HUES64 (cell line): ENCODE measurements around the gene ADH6.

Experiments
- H3K27ac ChIP-seq: 2 replicates; pipeline ENCODE4 v1.7.0; 2013; ENCODE audit warnings: low read depth, low read length, inconsistent platforms
- H3K27me3 ChIP-seq: 2 replicates; pipeline ENCODE4 v1.6.1; 2013; ENCODE audit warnings: mild to moderate bottlenecking, low read length; ENCODE audit not compliant: insufficient read depth
- H3K36me3 ChIP-seq: 2 replicates; pipeline ENCODE4 v1.6.1; 2013; ENCODE audit warnings: mild to moderate bottlenecking, low read length; ENCODE audit not compliant: insufficient read depth
- H3K4me1 ChIP-seq: 2 replicates; pipeline ENCODE4 v1.6.1; 2013; ENCODE audit warnings: mild to moderate bottlenecking, low read length, moderate library complexity; ENCODE audit not compliant: insufficient read depth
- H3K4me3 ChIP-seq: 2 replicates; pipeline ENCODE4 v1.5.1; 2013; ENCODE audit warnings: mild to moderate bottlenecking, low read length, moderate library complexity
- H3K9ac ChIP-seq: 2 replicates; pipeline ENCODE4 v1.6.1; 2013; ENCODE audit warnings: mild to moderate bottlenecking, low read depth, low read length
- H3K9me3 ChIP-seq: 2 replicates; pipeline ENCODE4 v1.6.1; 2013; ENCODE audit warnings: low read depth, low read length; ENCODE audit not compliant: insufficient read depth
- WGBS: fragments of 150-250, 120-280 bp; methylation state at CpG from one replicate; pipeline ENCODE4 v1.1.7; 2013; ENCODE audit warnings: missing lambda C conversion rate; 5-methylcytosine and 5-hydroxymethylcytosine counted together

ADH6 gene

DNA sequence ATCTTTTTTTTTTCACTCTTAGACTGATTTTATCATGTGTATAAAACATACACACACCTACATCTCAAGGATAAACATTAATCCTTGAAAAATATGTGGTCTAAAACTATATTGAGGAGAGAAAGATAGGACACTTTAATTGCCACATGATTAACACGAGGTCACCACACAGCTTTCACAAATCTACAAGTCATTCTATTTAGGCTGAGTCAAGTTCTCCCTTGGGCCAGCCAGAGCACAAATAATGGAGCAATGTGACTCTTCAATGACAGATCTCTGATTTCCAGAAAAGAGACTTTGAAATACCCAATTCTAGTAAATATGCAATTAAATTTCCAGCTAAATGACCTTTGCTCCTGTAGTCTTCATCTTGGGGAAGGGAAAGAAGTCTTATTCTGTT lies 62.1 kb downstream of the ADH6 start:
- Histone ChIP-seq H3K36me3 (peaks cover 6% of the 10 kb centered on the region; the same call in 1 of the 2 replicates), H3K27me3 (no peaks in the 10 kb centered on the region), H3K4me3 (no peak overlapping the region), H3K27ac (no peak overlapping the region), H3K9ac (no peak overlapping the region), H3K9me3 (peaks cover 7% of the 10 kb centered on the region), H3K4me1 (no peaks in the 10 kb centered on the region)
- 96% methylated on average over 1 of the region's 1 CpG for WGBS

GRCh38 chr4:99154658-99155342 lies 64.2 kb downstream of the ADH6 start:
- H3K4me3 ChIP-seq, result no peak overlapping the region
- peaks cover 7% of the 10 kb centered on the region; the same call in 1 of the 2 replicates for H3K36me3 ChIP-seq
- H3K4me1 ChIP-seq, result no peaks in the 10 kb centered on the region
- H3K27me3 ChIP-seq, result no peaks in the 10 kb centered on the region
- no peak overlapping the region for H3K27ac ChIP-seq
- no peak overlapping the region for H3K9ac ChIP-seq
- WGBS, result 100% methylated on average over 3 of the region's 4 CpGs
- H3K9me3 ChIP-seq, result peaks cover 29% of the 10 kb centered on the region
